Measurements from ENCODE around the gene ANKRD7.

- TF ChIP-seq CTCF (IDR thresholded peaks at IDR 0.05; ENCODE audit: insufficient read depth, low read length) (no peak), POLR2AphosphoS5 (IDR thresholded peaks at IDR 0.05; ENCODE audit: low read depth) (no peak), REST (IDR thresholded peaks at IDR 0.05; ENCODE audit: insufficient replicate concordance, low read depth) (no peak)
Observed at GRCh38 chr7:118179191-118179590, 45.3 kb upstream of the ANKRD7 start.
